GM10266 (cell line): Measurements from ENCODE around the gene MAT1A.
"Not testable (repeated sequence)": the region's sequence is repeated elsewhere in the genome, so short reads cannot be mapped to it uniquely, and the experiment has no call there.

Experiments
- DNase-seq: peaks from one replicate; pipeline ENCODE4 v3.0.0; 2012; ENCODE audit errors: extremely low spot score
- TF ChIP-seq, protein P1 (sequence below): IDR thresholded peaks from 2 replicates; pipeline ENCODE4 v1.5.1; 2012; ENCODE audit warnings: mild to moderate bottlenecking, low read depth; ENCODE audit not compliant: control insufficient read depth, insufficient read depth; ENCODE audit errors: missing control alignments

The MAT1A gene

GRCh38 chr10:80321183-80321582 is 31.7 kb upstream of the MAT1A start:
- no peak for DNase-seq
- TF ChIP-seq, protein P1, sequence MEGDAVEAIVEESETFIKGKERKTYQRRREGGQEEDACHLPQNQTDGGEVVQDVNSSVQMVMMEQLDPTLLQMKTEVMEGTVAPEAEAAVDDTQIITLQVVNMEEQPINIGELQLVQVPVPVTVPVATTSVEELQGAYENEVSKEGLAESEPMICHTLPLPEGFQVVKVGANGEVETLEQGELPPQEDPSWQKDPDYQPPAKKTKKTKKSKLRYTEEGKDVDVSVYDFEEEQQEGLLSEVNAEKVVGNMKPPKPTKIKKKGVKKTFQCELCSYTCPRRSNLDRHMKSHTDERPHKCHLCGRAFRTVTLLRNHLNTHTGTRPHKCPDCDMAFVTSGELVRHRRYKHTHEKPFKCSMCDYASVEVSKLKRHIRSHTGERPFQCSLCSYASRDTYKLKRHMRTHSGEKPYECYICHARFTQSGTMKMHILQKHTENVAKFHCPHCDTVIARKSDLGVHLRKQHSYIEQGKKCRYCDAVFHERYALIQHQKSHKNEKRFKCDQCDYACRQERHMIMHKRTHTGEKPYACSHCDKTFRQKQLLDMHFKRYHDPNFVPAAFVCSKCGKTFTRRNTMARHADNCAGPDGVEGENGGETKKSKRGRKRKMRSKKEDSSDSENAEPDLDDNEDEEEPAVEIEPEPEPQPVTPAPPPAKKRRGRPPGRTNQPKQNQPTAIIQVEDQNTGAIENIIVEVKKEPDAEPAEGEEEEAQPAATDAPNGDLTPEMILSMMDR = no peak

- TF ChIP-seq, protein P1 = no peak
- DNase-seq = no peak
Observed at GRCh38 chr10:80320377-80320776, 30.9 kb upstream of the MAT1A start.

DNA sequence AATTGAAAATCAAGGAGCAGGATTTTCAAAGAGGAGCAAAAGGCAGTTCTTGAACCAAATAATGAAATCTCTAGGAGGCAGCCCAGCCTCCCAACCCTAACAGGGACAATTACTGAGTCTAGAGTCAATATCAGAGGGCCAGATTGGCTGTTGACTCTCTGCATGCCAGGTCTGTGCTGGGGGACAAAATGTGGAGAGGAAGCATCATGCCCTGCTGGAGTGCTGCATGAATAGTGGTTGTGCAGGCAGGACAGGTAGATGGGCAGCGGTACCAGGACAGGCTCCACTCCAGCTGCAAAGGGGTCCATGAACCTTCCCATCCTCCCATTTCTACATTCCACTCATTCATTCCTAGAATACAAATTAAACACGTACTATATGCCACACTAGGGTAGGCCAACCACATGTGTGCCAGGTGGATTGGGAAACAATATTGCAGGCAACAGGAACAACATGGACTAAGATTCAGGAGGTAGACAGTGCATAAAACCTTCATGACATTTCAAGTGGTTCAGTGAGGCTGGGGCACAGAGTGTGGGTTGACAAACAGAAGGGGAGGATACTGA is 30.4 kb upstream of the MAT1A start:
- no peak for DNase-seq
- TF ChIP-seq, protein P1 = no peak

DNA sequence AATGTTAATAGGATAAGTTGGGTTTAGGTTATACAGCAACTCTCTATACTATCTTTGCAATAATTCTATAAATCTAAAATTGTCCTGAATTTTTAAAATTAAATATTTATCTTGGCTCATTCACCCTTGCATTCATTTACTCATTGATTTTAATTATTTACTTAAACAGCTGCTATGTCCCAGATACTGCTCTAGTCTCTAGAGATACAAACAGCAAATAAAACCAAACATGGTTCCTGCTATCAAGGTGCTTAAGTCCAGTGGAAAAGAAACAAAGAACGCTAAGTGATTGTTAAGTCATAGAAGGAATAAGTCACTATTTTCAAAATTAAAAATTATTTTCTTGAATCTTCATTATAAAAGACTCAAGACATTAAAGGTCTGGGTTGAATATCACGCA is 29.9 kb upstream of the MAT1A start:
- TF ChIP-seq, protein P1 = no peak
- DNase-seq = no peak

DNA sequence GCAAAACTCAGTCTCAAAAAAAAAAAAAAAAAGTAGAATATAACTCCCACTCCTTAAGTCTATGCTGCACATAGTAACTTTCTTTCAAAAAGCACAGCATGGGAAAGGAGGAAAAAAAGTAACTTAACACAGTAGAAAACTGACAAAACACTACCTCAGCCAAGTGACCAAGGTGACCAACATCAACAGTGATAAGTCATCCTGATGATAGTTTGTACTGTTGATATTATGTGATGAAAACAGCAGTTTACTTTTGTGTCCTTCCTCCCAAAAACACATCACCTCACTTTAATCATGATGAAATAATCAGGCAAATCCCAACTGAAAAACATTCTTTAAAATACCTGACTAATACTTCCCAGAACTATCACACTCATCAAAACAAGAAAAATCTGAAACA is 29.3 kb upstream of the MAT1A start:
- DNase-seq = no peak
- TF ChIP-seq, protein P1 = no peak

DNA sequence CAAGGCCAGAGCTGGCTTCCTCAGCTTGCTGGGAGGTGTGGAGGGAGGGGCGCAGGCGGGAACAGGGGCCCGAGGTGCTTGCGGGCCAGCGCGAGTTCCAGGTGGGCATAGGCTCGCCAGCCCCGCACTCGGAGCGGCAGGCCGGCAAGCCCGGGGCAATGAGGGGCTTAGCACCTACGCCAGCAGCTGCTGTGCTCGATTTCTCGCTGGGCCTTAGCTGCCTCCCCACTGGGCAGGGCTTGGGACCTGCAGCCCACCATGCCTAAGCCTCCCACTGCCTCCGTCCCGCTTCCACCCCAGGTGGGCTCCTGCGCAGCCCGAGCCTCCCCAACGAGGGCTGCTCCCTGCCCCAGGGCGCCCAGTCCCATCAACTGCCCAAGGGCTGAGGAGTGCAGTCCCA is 25.9 kb upstream of the MAT1A start:
- no peak for DNase-seq
- TF ChIP-seq, protein P1 = no peak

DNA sequence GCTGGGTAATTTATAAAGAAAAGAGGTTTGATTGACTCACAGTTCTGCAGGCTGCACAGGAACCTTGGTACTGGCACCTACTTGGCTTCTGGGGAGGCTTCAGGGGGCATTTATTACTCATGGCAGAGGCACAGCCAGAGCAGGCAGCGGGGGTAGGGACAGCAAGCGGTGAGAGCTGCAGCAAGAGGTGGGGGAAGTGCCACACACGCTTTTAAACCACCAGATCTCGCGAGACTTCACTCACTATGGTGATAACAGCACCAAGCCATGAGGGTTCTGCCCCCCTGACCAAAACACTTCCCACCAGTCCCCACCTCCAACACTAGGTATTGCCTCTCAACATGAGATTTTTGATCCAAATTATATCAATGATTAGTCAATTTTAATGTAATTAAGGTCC is 24.1 kb upstream of the MAT1A start:
- no peak for DNase-seq
- TF ChIP-seq, protein P1 = no peak

- DNase-seq = not testable (repeated sequence)
Observed at GRCh38 chr10:80305989-80306388, 16.5 kb upstream of the MAT1A start.
